ENCODE measurements around the gene ADAM29.
"Not testable (repeated sequence)": the region's sequence is repeated elsewhere in the genome, so short reads cannot be mapped to it uniquely, and the experiment has no call there.

The ADAM29 gene

GRCh38 chr4:174946246-174946645 lies 28.1 kb downstream of the ADAM29 start:
- Histone ChIP-seq H3K4me3 (ENCODE audit: low read length) (no peak overlapping the region), H3K27ac (ENCODE audit: low read length) (no peak overlapping the region), H3K9me3 (ENCODE audit: control insufficient read depth, insufficient read depth, low read length) (no peaks in the 10 kb centered on the region), H3K4me1 (ENCODE audit: control insufficient read depth, insufficient read depth, low read length) (no peaks in the 10 kb centered on the region), H3K36me3 (ENCODE audit: control insufficient read depth, insufficient read depth, low read length) (no peaks in the 10 kb centered on the region), H3K27me3 (ENCODE audit: control insufficient read depth, insufficient read depth, low read length) (no peaks in the 10 kb centered on the region)
- no peak for DNase-seq (ENCODE audit: low read depth, low spot score)

GRCh38 chr4:174948826-174949225 lies 30.7 kb downstream of the ADAM29 start:
- no CpG with 5 or more reads among the region's 8 CpGs for WGBS (ENCODE audit: insufficient coverage, insufficient read length)
- no peaks in the 10 kb centered on the region for H3K9me3 ChIP-seq (ENCODE audit: control insufficient read depth, insufficient read depth, low read length)
- DNase-seq (ENCODE audit: low read depth, low spot score), result no peak
- H3K4me3 ChIP-seq (ENCODE audit: low read length), result no peak overlapping the region
- H3K27ac ChIP-seq (ENCODE audit: low read length), result no peak overlapping the region
- no peaks in the 10 kb centered on the region for H3K4me1 ChIP-seq (ENCODE audit: control insufficient read depth, insufficient read depth, low read length)
- no peaks in the 10 kb centered on the region for H3K36me3 ChIP-seq (ENCODE audit: control insufficient read depth, insufficient read depth, low read length)
- no peaks in the 10 kb centered on the region for H3K27me3 ChIP-seq (ENCODE audit: control insufficient read depth, insufficient read depth, low read length)

DNA sequence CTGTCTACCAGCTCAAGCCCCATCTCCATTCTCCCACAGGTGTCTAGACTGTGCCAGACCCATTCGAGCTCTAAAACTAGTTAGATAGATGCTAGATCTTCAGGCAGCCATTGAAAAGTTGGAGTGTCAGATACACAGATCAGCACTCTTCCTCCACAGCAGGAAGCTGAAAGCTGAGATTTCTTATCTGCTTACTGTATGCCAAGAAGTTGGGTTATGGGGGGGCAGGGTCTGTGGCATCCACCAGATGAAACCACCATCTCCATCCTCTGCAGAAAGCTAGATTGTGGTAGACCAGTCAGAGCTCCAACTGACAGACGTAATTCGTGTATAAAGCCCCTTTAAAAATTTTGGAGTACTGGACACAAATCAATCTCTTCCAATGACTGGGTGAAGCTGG lies 54.8 kb downstream of the ADAM29 start:
- Histone ChIP-seq H3K36me3 (ENCODE audit: control insufficient read depth, insufficient read depth, low read length) (no peaks in the 10 kb centered on the region), H3K4me1 (ENCODE audit: control insufficient read depth, insufficient read depth, low read length) (no peaks in the 10 kb centered on the region), H3K4me3 (ENCODE audit: low read length) (no peak overlapping the region), H3K27ac (ENCODE audit: low read length) (no peak overlapping the region), H3K27me3 (ENCODE audit: control insufficient read depth, insufficient read depth, low read length) (no peaks in the 10 kb centered on the region), H3K9me3 (ENCODE audit: control insufficient read depth, insufficient read depth, low read length) (no peaks in the 10 kb centered on the region)
- DNase-seq (ENCODE audit: low read depth, low spot score), result no peak
- no CpG with 5 or more reads among the region's 3 CpGs for WGBS (ENCODE audit: insufficient coverage, insufficient read length)

GRCh38 chr4:174973336-174973735 lies 55.2 kb downstream of the ADAM29 start:
- no peak for DNase-seq (ENCODE audit: low read depth, low spot score)
- H3K4me1 ChIP-seq (ENCODE audit: control insufficient read depth, insufficient read depth, low read length), result no peaks in the 10 kb centered on the region
- H3K36me3 ChIP-seq (ENCODE audit: control insufficient read depth, insufficient read depth, low read length), result no peaks in the 10 kb centered on the region
- no peaks in the 10 kb centered on the region for H3K27me3 ChIP-seq (ENCODE audit: control insufficient read depth, insufficient read depth, low read length)
- no peak overlapping the region for H3K4me3 ChIP-seq (ENCODE audit: low read length)
- H3K9me3 ChIP-seq (ENCODE audit: control insufficient read depth, insufficient read depth, low read length), result no peaks in the 10 kb centered on the region
- H3K27ac ChIP-seq (ENCODE audit: low read length), result no peak overlapping the region
- no CpG with 5 or more reads among the region's 2 CpGs for WGBS (ENCODE audit: insufficient coverage, insufficient read length)

DNA sequence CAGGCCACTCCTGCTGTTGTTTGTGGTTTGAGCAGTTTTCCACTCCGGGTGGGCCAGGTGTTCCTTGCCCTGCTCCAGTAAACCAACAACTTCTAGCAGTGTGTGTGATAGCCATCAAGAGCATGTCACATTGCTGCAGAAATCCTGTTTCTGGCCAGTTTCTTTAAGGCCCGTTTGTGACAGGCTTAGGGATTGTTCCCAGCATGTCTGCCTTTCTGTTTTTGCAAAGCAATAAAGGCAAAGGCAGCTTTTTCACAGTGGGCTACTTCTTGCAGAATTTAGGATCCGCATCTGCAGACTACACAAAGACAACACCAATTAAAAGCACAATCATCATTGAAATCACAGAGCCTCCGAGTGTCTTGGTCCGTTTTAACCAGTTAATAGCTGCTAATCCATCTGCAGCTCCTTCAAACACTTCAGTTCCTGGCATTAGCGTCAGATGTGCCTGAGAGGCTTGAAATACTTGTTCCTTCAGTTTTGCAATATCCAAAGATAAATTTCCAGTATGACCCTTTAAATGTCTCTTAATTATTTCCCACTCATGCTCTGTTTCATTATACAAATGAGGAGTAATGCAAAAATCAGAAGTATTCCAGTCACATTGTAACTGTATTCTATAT lies 65.1 kb downstream of the ADAM29 start:
- WGBS (ENCODE audit: insufficient coverage, insufficient read length), result no CpG with 5 or more reads among the region's 6 CpGs
- Histone ChIP-seq H3K36me3 (ENCODE audit: control insufficient read depth, insufficient read depth, low read length) (no peaks in the 10 kb centered on the region), H3K4me3 (ENCODE audit: low read length) (no peak overlapping the region), H3K27me3 (ENCODE audit: control insufficient read depth, insufficient read depth, low read length) (no peaks in the 10 kb centered on the region), H3K27ac (ENCODE audit: low read length) (no peak overlapping the region), H3K4me1 (ENCODE audit: control insufficient read depth, insufficient read depth, low read length) (no peaks in the 10 kb centered on the region), H3K9me3 (ENCODE audit: control insufficient read depth, insufficient read depth, low read length) (no peaks in the 10 kb centered on the region; the same call in 1 of the 2 replicates)
- DNase-seq (ENCODE audit: low read depth, low spot score), result no peak

- DNase-seq (ENCODE audit: low read depth, low spot score); H3K4me1 ChIP-seq (ENCODE audit: control insufficient read depth, insufficient read depth, low read length); H3K4me3 ChIP-seq (ENCODE audit: low read length); H3K36me3 ChIP-seq (ENCODE audit: control insufficient read depth, insufficient read depth, low read length); H3K27ac ChIP-seq (ENCODE audit: low read length); H3K9me3 ChIP-seq (ENCODE audit: control insufficient read depth, insufficient read depth, low read length); H3K27me3 ChIP-seq (ENCODE audit: control insufficient read depth, insufficient read depth, low read length): not testable (repeated sequence)
- no CpG with 5 or more reads among the region's 5 CpGs for WGBS (ENCODE audit: insufficient coverage, insufficient read length)
Measured at GRCh38 chr4:174983870-174984269, 65.7 kb downstream of the ADAM29 start.

DNA sequence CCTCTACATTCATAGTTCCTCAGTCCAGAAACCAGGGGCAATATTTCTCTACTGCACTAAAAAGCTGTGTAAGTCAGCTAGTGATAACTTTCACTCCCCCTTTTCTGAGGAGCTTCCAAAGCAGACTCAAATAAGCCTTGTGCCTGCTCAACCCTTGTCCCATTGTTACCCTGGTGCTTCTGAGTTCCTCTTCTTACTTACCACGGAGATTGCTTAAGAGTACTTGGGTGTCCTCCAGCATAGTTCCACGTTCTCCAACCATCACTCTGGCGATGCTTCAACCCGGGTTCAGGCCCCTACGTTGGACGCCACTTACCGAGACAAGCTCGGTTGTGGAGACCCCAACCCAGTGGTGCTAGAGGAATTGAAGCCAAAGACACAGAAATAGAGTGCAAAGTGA lies 71.6 kb downstream of the ADAM29 start:
- no peak for DNase-seq (ENCODE audit: low read depth, low spot score)
- H3K4me1 ChIP-seq (ENCODE audit: control insufficient read depth, insufficient read depth, low read length), result no peaks in the 10 kb centered on the region
- H3K4me3 ChIP-seq (ENCODE audit: low read length), result no peak overlapping the region
- H3K9me3 ChIP-seq (ENCODE audit: control insufficient read depth, insufficient read depth, low read length), result no peaks in the 10 kb centered on the region
- no CpG with 5 or more reads among the region's 8 CpGs for WGBS (ENCODE audit: insufficient coverage, insufficient read length)
- H3K36me3 ChIP-seq (ENCODE audit: control insufficient read depth, insufficient read depth, low read length), result no peaks in the 10 kb centered on the region
- H3K27ac ChIP-seq (ENCODE audit: low read length), result no peak overlapping the region
- H3K27me3 ChIP-seq (ENCODE audit: control insufficient read depth, insufficient read depth, low read length), result no peaks in the 10 kb centered on the region

GRCh38 chr4:174993916-174994315 lies 75.8 kb downstream of the ADAM29 start:
- Histone ChIP-seq H3K4me1 (ENCODE audit: control insufficient read depth, insufficient read depth, low read length) (no peaks in the 10 kb centered on the region), H3K27ac (ENCODE audit: low read length) (no peak overlapping the region), H3K27me3 (ENCODE audit: control insufficient read depth, insufficient read depth, low read length) (no peaks in the 10 kb centered on the region), H3K36me3 (ENCODE audit: control insufficient read depth, insufficient read depth, low read length) (no peaks in the 10 kb centered on the region), H3K9me3 (ENCODE audit: control insufficient read depth, insufficient read depth, low read length) (no peaks in the 10 kb centered on the region), H3K4me3 (ENCODE audit: low read length) (no peak overlapping the region)
- no CpG with 5 or more reads among the region's 1 CpG for WGBS (ENCODE audit: insufficient coverage, insufficient read length)
- DNase-seq (ENCODE audit: low read depth, low spot score), result no peak

GRCh38 chr4:174996079-174996478 lies 77.9 kb downstream of the ADAM29 start:
- no peak for DNase-seq (ENCODE audit: low read depth, low spot score)

GRCh38 chr4:174999407-174999806 lies 81.2 kb downstream of the ADAM29 start:
- no peaks in the 10 kb centered on the region for H3K9me3 ChIP-seq (ENCODE audit: control insufficient read depth, insufficient read depth, low read length)
- H3K4me3 ChIP-seq (ENCODE audit: low read length), result no peak overlapping the region
- no peak overlapping the region for H3K27ac ChIP-seq (ENCODE audit: low read length)
- H3K4me1 ChIP-seq (ENCODE audit: control insufficient read depth, insufficient read depth, low read length), result no peaks in the 10 kb centered on the region
- H3K27me3 ChIP-seq (ENCODE audit: control insufficient read depth, insufficient read depth, low read length), result no peaks in the 10 kb centered on the region
- WGBS (ENCODE audit: insufficient coverage, insufficient read length), result no CpG with 5 or more reads among the region's 4 CpGs
- H3K36me3 ChIP-seq (ENCODE audit: control insufficient read depth, insufficient read depth, low read length), result no peaks in the 10 kb centered on the region
- DNase-seq (ENCODE audit: low read depth, low spot score), result no peak

More at GRCh38 chr4:174996079-174996478, 77.9 kb downstream of the ADAM29 start:
- H3K36me3 ChIP-seq (ENCODE audit: control insufficient read depth, insufficient read depth, low read length), result no peaks in the 10 kb centered on the region
- no peaks in the 10 kb centered on the region for H3K4me1 ChIP-seq (ENCODE audit: control insufficient read depth, insufficient read depth, low read length)
- H3K27ac ChIP-seq (ENCODE audit: low read length), result no peak overlapping the region
- H3K4me3 ChIP-seq (ENCODE audit: low read length), result no peak overlapping the region
- H3K9me3 ChIP-seq (ENCODE audit: control insufficient read depth, insufficient read depth, low read length), result no peaks in the 10 kb centered on the region
- WGBS (ENCODE audit: insufficient coverage, insufficient read length), result no CpG with 5 or more reads among the region's 1 CpG
- H3K27me3 ChIP-seq (ENCODE audit: control insufficient read depth, insufficient read depth, low read length), result no peaks in the 10 kb centered on the region

DNA sequence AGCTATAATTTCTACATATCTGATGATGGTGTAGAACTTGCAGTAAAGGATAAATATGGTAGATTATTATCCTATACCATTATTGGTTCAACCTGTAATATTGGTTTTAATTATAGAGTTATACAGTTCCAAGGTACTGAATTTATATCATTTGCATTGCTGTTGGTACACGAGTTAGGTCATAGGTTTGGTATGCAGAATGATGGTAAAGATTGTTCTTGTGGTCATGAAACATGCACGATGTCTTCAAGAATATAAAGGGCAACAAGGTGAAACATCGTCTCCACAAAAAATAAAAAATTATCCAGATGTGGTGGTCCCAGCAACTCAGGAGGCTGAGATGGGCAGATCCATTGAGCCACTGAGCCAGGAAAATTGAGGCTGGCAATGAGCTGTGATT lies 99.6 kb downstream of the ADAM29 start:
- WGBS (ENCODE audit: insufficient coverage, insufficient read length), result no CpG with 5 or more reads among the region's 3 CpGs

More for the DNA sequence above, 99.6 kb downstream of the ADAM29 start:
- Histone ChIP-seq H3K4me1 (ENCODE audit: control insufficient read depth, insufficient read depth, low read length) (0 out of 2 replicates have a peak, but pooled peaks cover 1% of the 10 kb centered on the region), H3K9me3 (ENCODE audit: control insufficient read depth, insufficient read depth, low read length) (no peaks in the 10 kb centered on the region), H3K36me3 (ENCODE audit: control insufficient read depth, insufficient read depth, low read length) (no peaks in the 10 kb centered on the region), H3K27me3 (ENCODE audit: control insufficient read depth, insufficient read depth, low read length) (no peaks in the 10 kb centered on the region), H3K4me3 (ENCODE audit: low read length) (no peak overlapping the region), H3K27ac (ENCODE audit: low read length) (no peak overlapping the region)
- no peak for DNase-seq (ENCODE audit: low read depth, low spot score)

Measured in iPS DF 6.9 (cell line).